NCI-H526 treated with DMSO at 0.1 percent for 48 hours (cell line): ENCODE measurements around the gene HNRNPL.
"Not testable (repeated sequence)": the region's sequence is repeated elsewhere in the genome, so short reads cannot be mapped to it uniquely, and the experiment has no call there.

ENCODE experiments used
- DNase-seq: peaks from one replicate; lab custom pipeline; 2025; lab: John Stamatoyannopoulos, UW

The HNRNPL gene

GRCh38 chr19:38829203-38829602 is 20.6 kb downstream of the HNRNPL start:
- DNase-seq, result not testable (repeated sequence)

GRCh38 chr19:38826856-38827551 is 22.8 kb downstream of the HNRNPL start:
- DNase-seq, result no peak

- not testable (repeated sequence) for DNase-seq
Observed at GRCh38 chr19:38825936-38826335, 23.9 kb downstream of the HNRNPL start.

DNA sequence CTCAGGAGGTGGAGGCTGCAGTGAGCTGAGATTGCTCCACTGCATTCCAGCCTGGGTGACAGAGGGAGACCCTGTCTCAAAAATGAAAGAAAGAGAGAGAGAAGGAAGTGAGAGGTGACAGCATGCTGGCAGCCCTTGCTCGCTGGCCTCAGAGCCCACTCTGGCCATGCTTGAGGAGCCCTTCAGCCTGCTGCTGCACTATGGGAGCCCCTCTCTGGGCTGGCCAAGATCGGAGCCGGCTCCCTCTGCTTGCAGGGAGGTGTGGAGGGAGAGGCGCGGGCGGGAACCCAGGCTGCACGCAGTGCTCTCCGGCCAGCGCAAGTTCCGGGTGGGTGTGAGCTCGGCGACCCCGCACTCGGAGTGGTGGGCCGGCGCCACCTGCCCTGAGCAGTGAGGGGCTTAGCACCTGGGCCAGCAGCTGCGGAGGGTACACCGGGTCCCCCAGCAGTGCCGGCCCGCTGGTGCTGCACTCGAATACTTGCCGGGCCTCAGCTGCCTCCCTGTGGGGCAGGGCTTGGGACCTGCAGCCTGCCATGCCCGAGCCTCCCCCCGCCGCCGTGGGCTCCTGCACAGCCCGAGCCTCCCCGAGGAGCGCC is 28.5 kb downstream of the HNRNPL start:
- not testable (repeated sequence) for DNase-seq

GRCh38 chr19:38819231-38819920 is 30.4 kb downstream of the HNRNPL start:
- no peak for DNase-seq

DNA sequence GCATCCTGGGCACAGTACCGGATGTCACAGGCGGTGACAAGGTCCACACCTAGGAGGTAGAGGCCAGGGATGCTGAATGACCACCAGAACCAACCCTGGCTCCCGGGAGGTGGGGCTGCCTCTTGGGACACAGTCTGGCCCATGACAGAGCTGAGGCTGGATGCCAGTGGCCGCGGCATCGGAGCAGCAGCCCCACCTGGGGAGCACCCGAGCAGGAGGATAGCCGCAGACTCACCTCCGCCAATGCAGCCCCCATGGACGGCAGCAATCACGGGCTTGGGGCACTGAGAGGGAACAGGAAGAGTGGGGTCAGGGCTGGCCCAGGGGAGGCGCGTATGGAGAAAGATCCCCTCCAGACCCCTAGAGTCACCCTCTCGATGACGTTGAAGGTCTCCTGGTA is 32.7 kb downstream of the HNRNPL start:
- DNase-seq, result no peak

GRCh38 chr19:38816131-38816750 is 33.5 kb downstream of the HNRNPL start:
- DNase-seq, result no peak

DNA sequence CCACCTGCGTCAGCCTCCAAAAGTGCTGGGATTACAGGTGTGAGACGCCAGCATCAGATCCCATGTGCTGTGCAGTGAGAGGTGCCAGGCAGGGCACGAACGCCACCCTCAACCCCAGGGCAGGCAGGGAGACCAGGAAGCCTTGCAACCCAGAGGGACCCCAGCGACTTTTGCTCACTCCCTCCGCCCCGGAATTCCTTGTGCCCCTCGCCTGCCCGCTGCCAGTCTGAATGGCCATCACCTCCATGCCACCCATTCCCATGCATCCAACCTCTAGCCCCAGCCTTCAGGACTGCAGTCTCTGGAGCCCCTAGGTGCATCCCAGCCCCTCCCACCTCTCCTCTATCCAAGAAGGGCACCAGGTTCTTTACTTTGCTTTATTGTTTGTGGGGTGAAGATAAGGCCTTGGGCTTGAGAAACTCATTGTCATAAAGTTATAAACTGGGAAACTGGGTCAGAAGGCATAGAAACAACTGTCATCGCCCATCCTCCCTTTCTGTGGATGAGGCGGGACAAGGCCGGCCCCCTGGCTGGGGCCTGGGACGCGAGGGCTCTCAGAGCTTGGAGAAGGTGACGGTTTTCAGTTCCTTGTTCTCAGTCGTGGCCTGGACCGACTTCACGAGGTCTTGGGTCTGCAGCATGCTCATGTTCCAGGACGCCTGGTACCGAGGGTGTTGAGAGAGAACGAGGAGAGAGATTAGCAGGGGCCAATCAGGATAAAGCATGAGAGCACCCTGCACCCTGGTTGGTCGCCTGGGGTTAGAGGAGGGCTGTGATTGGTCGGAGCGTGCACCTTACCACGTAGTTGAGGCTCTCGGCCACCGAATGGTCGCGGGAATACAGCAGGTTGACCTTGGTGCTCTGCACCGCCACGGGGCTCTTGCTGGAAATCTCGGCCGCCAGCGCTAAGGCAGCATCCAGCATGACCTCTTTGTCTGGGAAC is 34.5 kb downstream of the HNRNPL start:
- DNase-seq, result no peak

- DNase-seq, result not testable (repeated sequence)
Observed at GRCh38 chr19:38813932-38814331, 35.9 kb downstream of the HNRNPL start.

DNA sequence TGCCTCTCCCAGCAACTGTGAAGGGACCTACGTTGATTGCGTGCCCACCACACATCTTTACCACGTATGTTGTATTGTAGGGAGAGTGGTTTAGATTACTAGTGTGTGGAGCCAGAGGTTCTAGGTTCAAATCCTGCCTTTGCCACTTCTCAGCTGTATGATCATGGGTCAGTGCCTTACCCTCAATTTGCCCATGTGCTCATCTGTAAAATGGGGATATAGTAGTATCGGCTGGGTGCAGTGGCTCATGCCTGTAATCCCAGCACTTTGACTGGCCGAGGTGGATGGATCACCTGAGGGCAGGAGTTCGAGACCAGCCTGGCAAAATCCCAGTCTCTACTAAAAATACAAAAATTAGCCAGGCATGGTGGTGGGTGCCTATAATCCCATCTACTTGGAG is 36.5 kb downstream of the HNRNPL start:
- no peak for DNase-seq

DNA sequence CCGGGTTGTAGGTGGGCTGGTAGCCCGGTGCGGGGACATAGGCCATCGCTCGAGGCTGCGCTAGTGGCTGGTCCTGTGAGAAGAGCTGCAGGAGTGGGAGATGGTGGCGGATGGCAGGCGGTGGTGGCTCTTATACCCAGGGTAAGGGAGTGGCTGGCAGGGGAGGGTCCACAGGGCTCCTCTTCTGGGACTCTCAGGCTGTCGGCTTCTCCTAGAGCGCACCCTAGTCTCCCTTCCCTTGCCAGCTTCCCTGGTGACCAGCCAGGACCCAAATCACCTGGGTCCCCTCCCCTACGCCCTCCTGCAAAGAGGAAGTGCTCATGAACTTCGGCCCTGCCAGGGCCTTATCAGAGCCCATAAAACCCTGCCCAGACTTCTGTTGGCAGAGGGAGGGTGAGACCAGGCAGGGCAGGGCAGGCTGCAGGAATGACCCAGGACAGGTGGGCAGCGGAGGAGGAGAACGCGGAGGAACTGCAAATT is 36.9 kb downstream of the HNRNPL start, which contains the start of gene LGALS4:
Gene LGALS4 (minus strand): TSS at position 105 of the 480 bp plus-strand sequence. CDS start 59 bp downstream, at position 46.
- DNase-seq, result no peak

DNA sequence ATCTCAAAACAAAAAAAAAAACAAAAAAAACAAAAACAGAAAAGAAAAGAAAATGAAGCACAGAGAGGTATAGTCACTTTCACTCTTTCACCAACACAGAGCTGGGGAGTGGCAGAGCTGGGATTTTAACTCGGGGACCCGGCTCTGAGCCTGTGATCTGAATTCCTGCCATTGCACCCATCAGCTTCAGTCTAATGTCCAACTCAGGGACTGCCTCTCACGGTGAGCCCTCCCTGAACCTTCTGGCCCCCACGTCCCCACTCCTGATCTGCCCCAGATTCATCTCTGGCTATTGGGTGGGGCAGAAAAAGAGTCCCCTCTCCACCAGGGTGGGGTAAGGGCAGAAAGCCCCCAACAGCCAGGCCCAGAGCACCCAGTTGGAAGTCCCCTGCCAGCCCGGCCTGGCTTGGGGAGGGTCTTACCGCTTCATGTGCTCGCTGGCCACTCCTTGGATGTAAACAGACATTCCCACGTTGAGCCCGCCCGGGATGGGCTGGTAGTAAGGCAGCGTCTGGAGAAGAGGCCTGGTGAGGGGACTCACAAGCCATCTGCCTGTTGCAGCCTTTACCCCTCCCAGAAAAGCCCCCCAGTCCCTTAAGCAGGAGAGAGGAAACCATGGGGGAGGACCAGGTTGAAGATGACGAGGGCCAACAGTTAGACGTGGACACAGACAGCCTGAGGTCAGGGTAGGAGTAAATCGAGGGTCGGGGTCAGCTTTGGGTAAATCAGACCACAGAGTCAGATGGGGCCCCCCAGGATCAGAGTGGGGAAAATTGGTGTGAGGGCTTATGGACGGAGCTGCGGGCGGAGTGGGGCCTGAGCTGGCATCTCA is 37.6 kb downstream of the HNRNPL start:
- no peak for DNase-seq

DNA sequence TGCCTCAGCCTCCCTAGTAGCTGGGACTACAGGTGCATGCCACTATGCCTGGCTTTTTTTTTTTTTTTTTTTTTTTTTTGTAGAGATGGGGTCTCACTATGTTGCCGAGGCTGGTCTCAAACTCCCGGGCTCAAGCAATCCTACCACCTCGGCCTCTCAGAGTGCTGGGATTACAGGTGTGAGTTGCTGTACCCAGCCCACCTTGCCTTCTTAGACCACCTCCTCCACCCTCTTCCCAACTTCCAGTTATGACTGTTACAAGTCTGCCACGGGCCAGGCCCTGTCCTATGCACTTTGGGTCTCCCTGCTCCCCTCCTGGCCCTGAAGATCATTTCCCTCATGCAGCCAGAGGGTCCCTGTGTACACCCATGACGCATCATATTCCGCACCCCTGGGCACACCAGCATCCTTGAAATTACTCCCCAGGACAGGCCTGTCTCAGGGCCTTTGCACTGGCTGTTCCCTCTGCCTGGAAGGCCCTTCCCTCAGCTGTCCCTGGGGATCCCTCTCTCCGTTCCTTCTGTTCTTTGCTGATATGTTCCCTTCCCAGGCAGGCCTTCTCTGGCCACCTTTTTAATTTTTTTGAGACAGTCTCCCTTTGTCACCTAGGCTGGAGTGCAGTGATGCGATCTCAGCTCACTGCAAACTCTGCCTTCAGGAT is 40.1 kb downstream of the HNRNPL start:
- DNase-seq, result no peak

- no peak for DNase-seq
Observed at GRCh38 chr19:38808741-38809140, 41.0 kb downstream of the HNRNPL start.

- DNase-seq, result not testable (repeated sequence)
Observed at GRCh38 chr19:38807374-38808098, 42.2 kb downstream of the HNRNPL start.

DNA sequence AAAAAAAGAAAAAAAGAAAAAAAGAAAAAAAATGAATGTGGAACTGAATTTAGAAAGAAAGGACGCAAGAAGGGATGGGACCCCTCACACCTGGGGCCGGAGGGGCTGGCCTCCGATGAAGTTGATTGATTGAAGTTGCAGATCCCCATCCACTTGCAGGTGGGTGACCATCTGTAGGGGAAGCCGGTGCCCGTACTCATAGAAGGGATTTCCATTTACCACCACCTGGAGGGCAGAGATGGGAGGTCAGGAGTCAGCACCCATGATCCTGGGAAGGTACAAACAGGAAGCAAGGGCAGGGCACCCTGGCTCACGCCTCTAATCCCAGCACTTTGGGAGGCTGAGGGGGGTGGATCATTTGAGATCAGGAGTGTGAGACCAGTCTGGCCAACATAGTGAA is 43.4 kb downstream of the HNRNPL start:
- no peak for DNase-seq

GRCh38 chr19:38805180-38805579 is 44.6 kb downstream of the HNRNPL start:
- DNase-seq, result no peak

GRCh38 chr19:38803543-38803942 is 46.2 kb downstream of the HNRNPL start:
- DNase-seq, result no peak
